ENCODE data around the gene ATP1B1.

ATP1B1 gene

GRCh38 chr1:169133228-169133576 is 26.7 kb downstream of the ATP1B1 start:
- no peak overlapping the region for H3K4me3 ChIP-seq (ENCODE audit: low read length)
- TF ChIP-seq ZNF274 (IDR thresholded peaks at IDR 0.05; ENCODE audit: low read depth, low read length), result no peak

- no peak for TF ChIP-seq ZNF274 (IDR thresholded peaks at IDR 0.05; ENCODE audit: low read depth, low read length)
Observed at GRCh38 chr1:169133801-169134502, 27.5 kb downstream of the ATP1B1 start.

DNA sequence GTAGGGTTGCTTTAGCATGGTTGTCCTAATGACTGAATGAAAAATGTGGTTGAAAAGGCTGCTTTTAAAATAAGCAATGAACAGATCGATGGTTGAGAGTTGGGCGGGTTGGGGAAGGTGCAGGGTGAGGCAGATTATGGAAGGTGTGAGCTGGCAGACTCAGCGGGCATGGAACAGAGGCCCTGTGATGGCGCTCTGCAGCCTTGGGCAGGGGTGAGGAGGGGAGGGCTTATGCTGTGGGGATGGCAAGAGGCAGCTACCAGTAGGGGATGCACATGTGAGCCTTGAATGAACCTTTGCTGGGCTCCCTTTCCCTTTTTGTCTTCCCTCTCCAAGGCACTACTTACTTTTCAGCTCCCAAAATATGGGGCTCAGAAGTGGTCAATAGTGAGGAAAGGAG is 30.9 kb downstream of the ATP1B1 start:
- TF ChIP-seq ZNF274 (IDR thresholded peaks at IDR 0.05; ENCODE audit: low read depth, low read length), result no peak
- H3K4me3 ChIP-seq (ENCODE audit: low read length), result no peak overlapping the region

More at GRCh38 chr1:169133801-169134502, 27.5 kb downstream of the ATP1B1 start:
- H3K4me3 ChIP-seq (ENCODE audit: low read length), result no peak overlapping the region

DNA sequence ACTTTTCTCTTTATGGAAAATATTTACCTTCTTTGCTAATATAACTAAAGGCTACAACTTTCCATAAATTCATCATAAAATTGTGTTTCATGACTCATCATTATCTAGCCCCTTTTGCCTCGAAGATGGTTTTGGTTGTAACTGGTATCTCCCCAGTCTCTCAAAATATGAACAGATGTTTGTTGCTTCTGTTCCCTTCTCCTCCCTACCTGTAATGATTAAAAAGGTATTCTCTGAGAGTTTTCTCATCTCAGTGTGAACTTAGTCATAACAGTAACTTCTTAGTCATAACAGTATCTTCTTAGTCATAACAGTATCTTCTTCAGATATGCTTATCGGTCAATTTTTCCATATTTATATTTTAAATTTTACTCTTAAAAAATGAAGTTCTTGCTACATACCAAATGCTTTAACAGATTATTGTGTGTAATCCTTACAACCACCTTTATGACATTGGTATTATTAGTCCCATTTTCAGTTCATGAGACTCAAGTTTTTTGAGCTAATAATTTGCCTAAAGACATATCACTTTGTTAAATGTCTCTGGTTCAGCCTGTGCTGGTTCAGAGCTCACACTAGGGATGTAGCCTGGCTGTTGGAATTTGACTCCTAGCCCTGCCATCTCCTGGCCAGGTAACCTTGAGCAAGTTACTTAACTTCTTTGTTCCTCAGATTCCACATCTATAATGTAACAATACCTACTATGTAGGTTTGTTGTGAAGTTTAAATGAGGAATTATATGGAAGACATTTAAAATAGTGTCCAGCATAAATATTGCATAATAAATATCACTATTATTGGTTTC is 32.6 kb downstream of the ATP1B1 start:
- H3K4me3 ChIP-seq (ENCODE audit: low read length), result no peak overlapping the region
- TF ChIP-seq ZNF274 (IDR thresholded peaks at IDR 0.05; ENCODE audit: low read depth, low read length), result no peak

DNA sequence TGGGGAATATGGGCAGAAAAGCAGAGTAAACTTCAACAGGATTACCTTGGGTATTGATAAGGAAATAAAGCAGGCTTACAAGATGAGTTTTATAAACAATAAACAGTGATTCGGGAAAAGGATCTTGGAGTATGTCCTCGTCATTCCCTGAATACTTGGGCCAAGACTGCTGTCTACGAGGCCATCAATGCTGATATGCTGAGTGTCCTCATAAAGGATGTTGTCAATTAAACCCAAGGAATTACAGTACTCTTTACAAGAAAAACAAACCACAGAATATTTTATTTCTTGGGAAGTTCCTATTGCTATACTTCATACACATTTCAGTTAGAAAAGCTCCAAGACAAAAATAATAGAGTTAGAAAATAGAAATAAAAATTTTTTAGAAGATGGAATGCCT is 34.9 kb downstream of the ATP1B1 start:
- TF ChIP-seq ZNF274 (IDR thresholded peaks at IDR 0.05; ENCODE audit: low read depth, low read length), result no peak

DNA sequence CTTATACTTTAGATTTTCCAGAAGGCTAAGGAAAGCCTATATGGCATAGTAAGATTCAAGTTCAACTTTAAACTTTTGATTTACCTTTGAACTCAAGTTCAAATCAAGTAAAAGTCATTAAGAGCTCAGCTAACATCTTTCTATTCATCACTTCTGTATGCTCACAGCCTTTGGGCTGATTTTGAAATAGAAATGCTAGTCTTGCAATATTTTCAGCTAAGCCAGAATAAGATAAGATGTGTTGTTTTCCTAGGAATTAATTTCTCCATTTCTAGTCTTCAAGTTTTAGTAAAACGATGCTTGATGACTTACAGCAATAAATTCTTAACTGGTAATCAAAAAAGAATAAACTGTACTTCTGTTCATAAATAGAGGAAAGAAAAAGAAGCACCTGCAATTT is 35.6 kb downstream of the ATP1B1 start:
- no peak for TF ChIP-seq ZNF274 (IDR thresholded peaks at IDR 0.05; ENCODE audit: low read depth, low read length)
- H3K4me3 ChIP-seq (ENCODE audit: low read length), result no peak overlapping the region

More for the DNA sequence above, 34.9 kb downstream of the ATP1B1 start:
- no peak overlapping the region for H3K4me3 ChIP-seq (ENCODE audit: low read length)

DNA sequence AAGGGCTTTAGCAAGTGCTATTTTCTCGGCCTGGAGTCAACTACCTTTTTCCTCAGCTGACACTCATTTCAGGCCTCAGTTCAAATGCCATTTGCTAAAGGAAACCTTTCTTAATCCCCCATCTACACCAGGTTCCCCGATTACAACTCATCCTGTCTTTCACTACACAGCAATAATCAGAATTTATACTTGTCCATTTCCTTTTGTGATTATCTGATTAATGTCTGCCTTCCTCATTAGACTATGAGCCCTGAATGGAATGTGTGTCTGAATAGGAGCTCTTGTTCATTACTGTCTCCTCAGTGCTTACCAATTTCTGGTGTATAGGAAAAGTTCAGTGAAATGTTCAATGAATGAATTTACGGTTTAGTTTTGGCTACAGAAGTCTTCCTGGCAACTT is 36.9 kb downstream of the ATP1B1 start:
- no peak overlapping the region for H3K4me3 ChIP-seq (ENCODE audit: low read length)
- no peak for TF ChIP-seq ZNF274 (IDR thresholded peaks at IDR 0.05; ENCODE audit: low read depth, low read length)

GRCh38 chr1:169143984-169144383 is 37.5 kb downstream of the ATP1B1 start:
- no peak overlapping the region for H3K4me3 ChIP-seq (ENCODE audit: low read length)
- TF ChIP-seq ZNF274 (IDR thresholded peaks at IDR 0.05; ENCODE audit: low read depth, low read length), result no peak

DNA sequence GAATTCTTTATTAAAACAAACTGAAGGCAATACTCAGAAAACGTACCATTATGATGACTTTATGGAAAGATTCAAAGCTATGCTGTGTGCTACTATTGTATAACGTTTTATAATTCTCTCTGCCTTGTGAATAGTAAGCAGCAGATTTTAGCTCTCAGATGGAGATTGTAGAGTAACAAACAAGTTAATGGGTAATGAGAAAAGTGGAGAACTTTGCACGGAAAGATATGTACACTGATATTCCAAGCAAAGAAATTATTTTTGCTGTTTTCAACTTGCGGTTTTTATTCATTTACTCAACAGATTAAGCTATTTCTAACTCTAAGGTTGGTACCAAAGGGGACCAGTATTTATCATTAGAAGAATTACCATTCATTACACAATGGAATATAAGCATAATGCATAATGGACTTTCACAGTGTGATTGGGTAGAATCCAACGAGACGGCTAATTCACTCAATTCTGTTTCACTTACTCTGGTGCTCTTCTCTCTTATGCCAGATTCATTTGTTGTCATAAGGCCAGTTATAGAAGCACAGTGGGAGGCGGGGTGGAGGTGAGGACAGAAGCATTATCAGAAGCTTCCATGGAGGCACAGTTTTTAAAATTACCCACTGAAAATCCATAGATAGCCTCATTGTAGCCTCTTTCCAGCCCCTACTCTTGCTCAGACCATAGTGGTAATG is 38.6 kb downstream of the ATP1B1 start:
- H3K4me3 ChIP-seq (ENCODE audit: low read length), result no peak overlapping the region
- TF ChIP-seq ZNF274 (IDR thresholded peaks at IDR 0.05; ENCODE audit: low read depth, low read length), result no peak

DNA sequence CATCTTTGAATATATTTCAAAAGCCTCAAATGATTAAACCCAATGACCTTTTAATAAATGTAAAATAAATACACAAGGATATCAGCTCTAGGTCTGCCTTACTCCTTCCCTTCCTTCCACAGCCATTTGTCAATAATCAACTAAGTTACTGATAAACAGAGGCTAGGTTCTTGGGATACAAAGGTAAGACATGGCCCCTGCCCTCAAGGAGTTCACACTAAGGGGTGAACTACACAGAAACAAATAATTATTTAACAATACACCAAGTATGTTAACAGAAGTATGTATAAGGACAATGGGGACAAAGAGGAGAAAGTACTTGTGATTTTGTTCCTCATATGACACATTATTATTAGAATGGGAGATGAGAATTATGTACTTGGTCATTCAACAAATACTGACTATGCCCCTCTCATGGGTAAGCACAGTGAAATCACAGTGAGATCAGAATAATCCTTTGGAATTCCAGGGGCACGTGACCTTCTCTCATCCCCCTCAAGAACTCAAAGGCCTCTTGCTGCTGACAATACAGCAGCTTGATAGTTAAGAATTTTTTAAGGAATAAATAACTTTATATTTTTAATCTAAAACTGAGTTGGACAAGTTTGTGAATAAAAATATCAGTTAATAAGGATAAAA is 40.2 kb downstream of the ATP1B1 start:
- no peak for TF ChIP-seq ZNF274 (IDR thresholded peaks at IDR 0.05; ENCODE audit: low read depth, low read length)
- H3K4me3 ChIP-seq (ENCODE audit: low read length), result no peak overlapping the region

DNA sequence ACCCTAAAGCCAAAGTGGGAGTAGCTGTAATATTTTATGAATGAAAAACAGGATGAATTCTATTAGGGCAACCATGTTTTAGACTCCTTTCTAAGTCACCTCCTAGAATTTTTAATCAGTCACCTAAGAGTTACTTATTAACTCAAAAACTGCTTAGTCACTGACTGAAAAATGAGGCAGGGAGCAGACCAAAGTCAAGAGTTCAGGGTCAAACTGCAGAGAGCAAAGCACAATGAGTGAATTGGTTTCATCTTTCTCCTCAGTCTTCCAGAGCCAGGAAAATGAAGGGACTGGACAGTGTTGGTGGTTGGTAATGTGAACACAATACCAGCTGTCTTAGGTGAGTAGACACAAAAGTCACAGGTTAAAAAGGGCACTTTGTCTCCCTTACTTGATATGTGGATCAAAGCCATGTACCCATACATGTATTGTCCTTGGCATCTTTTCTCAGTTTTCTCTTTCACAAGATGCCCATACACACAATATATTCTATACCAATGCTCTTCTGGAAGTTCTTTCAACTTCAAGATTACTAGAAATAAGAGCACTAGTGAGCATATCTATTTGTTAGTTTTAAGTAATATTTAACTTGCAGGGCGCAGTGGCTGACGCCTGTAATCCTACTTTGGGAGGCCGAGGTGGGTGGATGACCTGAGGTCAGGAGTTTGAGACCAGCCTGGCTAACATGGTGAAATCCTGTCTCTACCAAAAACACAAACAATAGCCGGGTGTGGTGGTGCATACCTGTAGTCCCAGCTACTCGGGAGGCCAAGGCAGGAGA is 42.2 kb downstream of the ATP1B1 start:
- TF ChIP-seq ZNF274 (IDR thresholded peaks at IDR 0.05; ENCODE audit: low read depth, low read length), result no peak
- H3K4me3 ChIP-seq (ENCODE audit: low read length), result no peak overlapping the region; the same call in 1 of the 2 replicates

DNA sequence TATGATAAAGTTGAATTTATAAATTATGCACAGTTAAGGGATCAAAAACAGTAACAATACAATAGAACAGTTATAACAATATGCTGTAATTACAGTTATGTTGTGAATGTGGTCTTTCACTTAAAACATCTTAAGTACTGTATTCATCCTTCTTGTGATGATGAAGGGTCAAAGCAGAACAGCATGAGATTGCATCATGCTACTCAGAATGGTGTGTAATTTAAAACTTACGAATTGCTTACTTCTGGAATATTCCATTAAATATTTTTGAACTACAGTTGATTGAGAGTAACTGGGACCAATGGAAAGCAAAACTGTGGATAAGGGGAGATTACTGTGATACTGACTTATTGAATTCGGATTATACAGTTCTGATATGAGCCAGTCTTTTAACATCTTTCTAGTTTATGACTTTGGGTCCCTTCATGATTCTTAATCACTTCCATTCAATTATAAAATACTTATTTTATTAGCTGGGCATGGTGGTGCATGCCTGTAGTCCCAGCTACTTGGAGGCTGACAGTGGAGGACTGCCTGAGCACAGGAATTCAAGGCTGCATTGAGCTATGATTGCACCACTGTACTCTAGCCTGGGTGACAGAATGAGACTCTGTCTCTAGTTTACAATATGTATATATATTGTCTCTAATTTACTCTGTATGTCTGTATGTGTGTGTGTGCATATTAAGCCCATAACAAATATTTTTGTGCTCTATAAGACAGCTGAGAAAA is 43.2 kb downstream of the ATP1B1 start:
- TF ChIP-seq ZNF274 (IDR thresholded peaks at IDR 0.05; ENCODE audit: low read depth, low read length), result no peak
- no peak overlapping the region for H3K4me3 ChIP-seq (ENCODE audit: low read length)

All from GM08714 (cell line).